GM13976 (cell line): ENCODE results near the gene SLC17A9.

ENCODE experiments used
- DNase-seq: peaks from one replicate; pipeline ENCODE4 v3.0.0; 2012; ENCODE audit warnings: low spot score
- CTCF ChIP-seq: IDR thresholded peaks from 2 replicates; pipeline ENCODE4 v1.5.1; 2012; ENCODE audit warnings: borderline replicate concordance, mild to moderate bottlenecking; ENCODE audit not compliant: insufficient read depth; ENCODE audit errors: extremely low read depth, missing control alignments, control extremely low read depth
- in situ Hi-C: fragments of 300-500 bp; cut with MboI; formaldehyde crosslinking; loops from one replicate; pipeline ENCODE4 v1.12.0; 2022; ENCODE audit warnings: low sequenced_read_pairs, mixed read lengths, inconsistent platforms; ENCODE audit not compliant: unreplicated experiment

SLC17A9 gene

GRCh38 chr20:62997417-62998035 is 45.0 kb downstream of the SLC17A9 start:
- in situ Hi-C loops = no loop called here
- no peak for DNase-seq
- no peak for TF ChIP-seq CTCF

DNA sequence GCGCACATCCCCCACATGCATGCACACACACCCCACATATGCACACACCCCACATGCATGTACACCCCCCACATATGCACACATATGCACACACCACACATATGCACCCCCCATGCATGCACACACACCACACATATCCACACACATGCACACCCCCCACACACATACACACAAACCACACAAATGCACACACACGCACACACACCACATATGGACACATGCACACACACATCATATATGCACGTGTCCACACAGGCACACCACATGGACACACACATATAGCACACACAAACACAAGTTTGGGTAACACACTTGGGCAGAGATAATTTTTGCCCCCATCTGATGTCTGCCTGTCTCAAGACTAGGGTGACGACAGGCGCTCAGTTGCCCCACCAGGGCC is 45.9 kb downstream of the SLC17A9 start:
- in situ Hi-C loops = no loop called here
- TF ChIP-seq CTCF = no peak

GRCh38 chr20:62999580-62999979 is 47.1 kb downstream of the SLC17A9 start:
- no peak for DNase-seq
- TF ChIP-seq CTCF = no peak
- in situ Hi-C loops = no loop called here

More for the DNA sequence above, 45.9 kb downstream of the SLC17A9 start:
- no peak for DNase-seq

DNA sequence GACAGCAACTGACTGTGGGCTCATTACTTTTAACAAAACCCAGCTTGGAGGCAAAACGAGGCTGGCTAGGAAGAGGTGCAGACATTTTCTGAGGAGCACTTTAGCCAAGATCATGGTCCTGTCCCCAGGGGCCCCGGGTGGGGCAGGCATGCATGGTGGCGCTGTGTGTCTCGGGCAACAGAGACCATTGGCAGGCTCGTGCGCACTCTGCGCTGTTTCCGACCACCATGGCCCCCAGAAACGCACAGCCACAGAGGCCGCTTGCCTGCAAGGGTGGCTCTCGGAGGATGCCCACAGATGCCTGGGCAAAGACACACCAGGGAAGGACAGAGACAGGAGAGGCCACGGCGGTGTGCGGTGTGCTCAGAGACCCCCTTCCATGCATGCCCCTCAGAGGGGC is 47.5 kb downstream of the SLC17A9 start:
- DNase-seq = no peak
- TF ChIP-seq CTCF = no peak
- in situ Hi-C loops = no loop called here

- in situ Hi-C loops = no loop called here
- TF ChIP-seq CTCF = no peak
- DNase-seq = no peak
Observed at GRCh38 chr20:63000958-63001357, 48.4 kb downstream of the SLC17A9 start.

DNA sequence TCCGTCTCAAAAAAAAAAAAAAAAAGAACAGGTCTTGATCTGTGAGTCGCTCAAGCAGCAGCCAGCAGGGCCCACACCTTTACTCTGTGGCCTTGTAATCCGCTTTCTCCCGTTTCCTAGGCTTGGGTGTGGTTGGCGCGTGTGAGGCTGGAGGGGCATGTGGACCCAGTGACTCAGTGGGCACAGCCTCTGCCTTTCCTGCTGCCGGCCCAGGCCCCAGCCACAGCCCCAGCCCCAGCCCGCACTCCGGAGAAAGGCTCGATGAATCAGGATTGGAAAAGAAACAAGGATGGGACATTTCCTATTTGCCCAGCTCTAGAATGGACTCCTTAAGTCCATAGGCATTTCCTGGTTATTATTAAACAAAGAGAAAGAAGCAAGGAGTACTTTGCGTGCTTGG is 50.0 kb downstream of the SLC17A9 start:
- no peak for TF ChIP-seq CTCF
- in situ Hi-C loops = no loop called here
- DNase-seq = no peak
